GM23338 (cell line): ENCODE measurements around the gene ZNF235. TPM values are rescaled to one million over a fixed set of nuclear protein-coding genes. Genes with fewer than 3 reads are reported as not detected.
"Not testable (repeated sequence)": the region's sequence is repeated elsewhere in the genome, so short reads cannot be mapped to it uniquely, and the experiment has no call there.

Experiments used
- ATAC-seq: fragments of 200-7000 bp; cut with Tn5 transposase; 3 replicates; pipeline ENCODE4 v1.9.1; 2020
- DNase-seq: peaks from one replicate; pipeline ENCODE4 v3.0.0-alpha.2; 2015; ENCODE audit warnings: low spot score
- H2AFZ ChIP-seq: fragments of 200-600 bp; sonication (generic); 2 replicates; pipeline ENCODE4 v1.8.0; 2016; ENCODE audit warnings: antibody characterized with exemption, mild to moderate bottlenecking, moderate library complexity
- H3F3A ChIP-seq: fragments of 200-600 bp; sonication (generic); replicated peaks from 2 replicates; pipeline ENCODE4 v1.8.0; 2017; ENCODE audit warnings: antibody characterized with exemption, mixed run types, low read depth
- H3K27ac ChIP-seq: fragments of 200-600 bp; sonication (generic); 2 replicates; pipeline ENCODE4 v1.6.1; 2016; ENCODE audit warnings: low read depth
- H3K27me3 ChIP-seq: fragments of 200-600 bp; sonication (generic); 2 replicates; pipeline ENCODE4 v1.8.0; 2016; ENCODE audit warnings: mild to moderate bottlenecking, mixed run types, moderate library complexity; ENCODE audit not compliant: insufficient read depth
- H3K36me3 ChIP-seq: fragments of 200-600 bp; sonication (generic); 2 replicates; pipeline ENCODE4 v1.8.0; 2016; ENCODE audit warnings: mild to moderate bottlenecking; ENCODE audit not compliant: insufficient read depth
- H3K4me1 ChIP-seq: fragments of 200-600 bp; sonication (generic); 2 replicates; pipeline ENCODE4 v1.8.0; 2016; ENCODE audit warnings: mild to moderate bottlenecking, moderate library complexity; ENCODE audit not compliant: insufficient read depth
- H3K4me2 ChIP-seq: fragments of 200-600 bp; sonication (generic); 2 replicates; pipeline ENCODE4 v1.7.1; 2017; ENCODE audit warnings: mixed run types
- H3K4me3 ChIP-seq: fragments of 200-600 bp; sonication (generic); 2 replicates; pipeline ENCODE4 v1.6.1; 2016; ENCODE audit warnings: mixed run types
- H3K79me2 ChIP-seq: fragments of 200-600 bp; sonication (generic); replicated peaks from 2 replicates; pipeline ENCODE4 v1.8.0; 2017; ENCODE audit warnings: mild to moderate bottlenecking; ENCODE audit not compliant: insufficient read depth
- H3K9me2 ChIP-seq: fragments of 200-600 bp; sonication (generic); 2 replicates; pipeline ENCODE4 v1.8.0; 2017; ENCODE audit not compliant: insufficient read depth
- H4K20me1 ChIP-seq: fragments of 200-600 bp; sonication (generic); replicated peaks from 2 replicates; pipeline ENCODE4 v1.8.0; 2017; ENCODE audit warnings: mild to moderate bottlenecking; ENCODE audit not compliant: insufficient read depth
- H3K27ac Mint-ChIP-seq: 2 replicates; pipeline ENCODE4 v1.8.0; 2020; ENCODE audit warnings: inconsistent platforms, mild to moderate bottlenecking, moderate library complexity, mixed read lengths
- H3K27me3 Mint-ChIP-seq: 3 replicates; pipeline ENCODE4 v1.8.0; 2022; ENCODE audit warnings: low read depth, mild to moderate bottlenecking, moderate library complexity, mixed read lengths, inconsistent platforms; ENCODE audit not compliant: insufficient read depth, poor library complexity
- H3K36me3 Mint-ChIP-seq: 3 replicates; pipeline ENCODE4 v1.8.0; 2021; ENCODE audit warnings: low read depth, mild to moderate bottlenecking, inconsistent platforms, moderate library complexity, mixed read lengths
- H3K4me1 Mint-ChIP-seq: 3 replicates; pipeline ENCODE4 v1.8.0; 2020; ENCODE audit warnings: mild to moderate bottlenecking, inconsistent platforms, mixed read lengths
- H3K4me3 Mint-ChIP-seq: 3 replicates; pipeline ENCODE4 v1.8.0; 2021; ENCODE audit warnings: moderate library complexity, mild to moderate bottlenecking, inconsistent platforms, mixed read lengths
- H3K9me3 Mint-ChIP-seq: 3 replicates; pipeline ENCODE4 v1.8.0; 2020; ENCODE audit warnings: moderate library complexity, mild to moderate bottlenecking, inconsistent platforms, mixed read lengths
- EZH2 ChIP-seq: fragments of 200-600 bp; sonication (generic); IDR thresholded peaks from one replicate; pipeline ENCODE4 v1.8.0; 2017; ENCODE audit warnings: antibody characterized with exemption, mild to moderate bottlenecking, low read depth; ENCODE audit not compliant: unreplicated experiment
- EZH2phosphoT487 ChIP-seq: fragments of 200-600 bp; sonication (generic); IDR thresholded peaks from one replicate; pipeline ENCODE4 v1.8.1; 2018; ENCODE audit warnings: antibody characterized with exemption; ENCODE audit not compliant: unreplicated experiment
- NANOG ChIP-seq: IDR thresholded peaks from 2 replicates; pipeline ENCODE4 v1.6.1; 2016; ENCODE audit warnings: antibody characterized with exemption, borderline replicate concordance
- POLR2AphosphoS5 ChIP-seq: IDR thresholded peaks from 2 replicates; pipeline ENCODE4 v1.6.1; 2016; ENCODE audit warnings: antibody characterized with exemption, low read depth
- ZNF114 ChIP-seq: fragments of 250-450 bp; sonication (Bioruptor Pico); IDR thresholded peaks from 2 replicates; pipeline ENCODE4 v1.5.0; 2020; ENCODE audit warnings: mild to moderate bottlenecking, moderate library complexity
- ZNF462 ChIP-seq: fragments of 250-450 bp; sonication (Bioruptor Pico); IDR thresholded peaks from 2 replicates; pipeline ENCODE4 v1.5.0; 2020; ENCODE audit warnings: mild to moderate bottlenecking, moderate library complexity
- polyA plus RNA-seq: library from polyadenylated mRNA; unstranded; fragments of >200 nt; fragmentation: Nextera tagmentation; extraction: Ambion mirVana; gene quantifications from 2 replicates; pipeline ENCODE4 v1.2.1, GENCODE V29; 2016
- total RNA-seq: library from RNA; depleted of rRNA; stranded (reverse); fragments of >200 nt; shearing (Covaris generic); gene quantifications from 2 replicates; pipeline ENCODE4 v1.2.3, GENCODE V29; 2014
- TF ChIP-seq, protein P1 (sequence below): IDR thresholded peaks from 2 replicates; pipeline ENCODE4 v1.6.1; 2016; ENCODE audit warnings: antibody characterized with exemption
- TF ChIP-seq, protein P2 (sequence below), 2 experiments: fragments of 200-600 bp in 1 of 2; sonication (generic) in 1 of 2; conservative IDR thresholded peaks; 2 replicates each; pipeline versions ENCODE4 v1.5.1 to v1.6.1; 2016 to 2017; ENCODE audit warnings: antibody characterized with exemption in 2 of 2, low read depth in 2 of 2, mild to moderate bottlenecking in 2 of 2, moderate library complexity in 1 of 2

Gene ZNF235
- total and polyA plus RNA-seq, 2 experiments from 2014 or later, result 5.0 to 5.1 TPM

DNA sequence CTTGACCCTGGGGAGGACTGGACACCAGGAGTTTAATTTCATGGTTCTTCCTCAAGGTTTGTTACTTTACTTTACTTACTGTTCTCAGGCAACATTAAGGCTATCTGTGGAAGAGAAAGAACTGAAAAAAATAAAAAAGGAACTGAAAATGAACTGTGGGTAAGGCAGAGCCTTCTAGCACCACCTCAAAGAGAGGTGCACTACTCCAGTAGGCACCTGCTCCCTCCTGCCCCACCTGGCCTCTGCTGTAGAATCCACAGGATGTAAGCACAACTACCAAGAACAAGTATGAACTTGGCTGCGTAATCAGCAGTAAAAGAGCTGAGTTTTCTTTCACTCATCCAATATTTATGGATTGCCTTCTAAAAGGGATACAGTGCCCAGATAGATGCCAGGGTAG is 39.4 kb upstream of the ZNF235 start (continued):
- TF ChIP-seq, protein P1, sequence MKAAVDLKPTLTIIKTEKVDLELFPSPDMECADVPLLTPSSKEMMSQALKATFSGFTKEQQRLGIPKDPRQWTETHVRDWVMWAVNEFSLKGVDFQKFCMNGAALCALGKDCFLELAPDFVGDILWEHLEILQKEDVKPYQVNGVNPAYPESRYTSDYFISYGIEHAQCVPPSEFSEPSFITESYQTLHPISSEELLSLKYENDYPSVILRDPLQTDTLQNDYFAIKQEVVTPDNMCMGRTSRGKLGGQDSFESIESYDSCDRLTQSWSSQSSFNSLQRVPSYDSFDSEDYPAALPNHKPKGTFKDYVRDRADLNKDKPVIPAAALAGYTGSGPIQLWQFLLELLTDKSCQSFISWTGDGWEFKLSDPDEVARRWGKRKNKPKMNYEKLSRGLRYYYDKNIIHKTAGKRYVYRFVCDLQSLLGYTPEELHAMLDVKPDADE, result no peak
- TF ChIP-seq EZH2phosphoT487, result no peak

DNA sequence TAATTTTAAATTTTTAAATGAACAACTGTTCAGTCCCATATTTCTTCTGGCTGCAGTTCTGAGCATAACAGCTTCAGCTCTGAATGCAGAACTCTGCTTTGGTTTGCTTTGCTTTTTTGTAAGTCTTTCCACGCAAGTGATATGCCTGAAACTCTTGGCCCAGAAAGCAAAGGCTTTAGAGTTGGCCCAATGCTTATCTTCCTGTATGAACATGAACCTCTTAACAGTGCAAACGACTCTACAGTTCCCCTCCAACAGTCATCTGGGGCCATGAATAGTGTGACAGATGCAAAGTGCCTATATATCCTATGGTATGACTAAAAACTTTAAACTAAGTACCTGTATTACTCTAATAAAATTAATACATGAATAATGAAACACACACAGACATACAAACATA is 37.0 kb upstream of the ZNF235 start:
- Mint-ChIP-seq H3K27me3 (peaks cover 5% of the 10 kb centered on the region), H3K27ac (no peak overlapping the region), H3K4me1 (no peaks in the 10 kb centered on the region), H3K36me3 (peaks cover 50% of the 10 kb centered on the region), H3K4me3 (no peak overlapping the region), H3K9me3 (peaks cover 59% of the 10 kb centered on the region)
- Histone ChIP-seq H3K4me3 (no peak overlapping the region), H3K27ac (no peak overlapping the region), H3K9me2 (no peaks in the 10 kb centered on the region; the same call in 1 of the 2 replicates), H3K4me1 (no peaks in the 10 kb centered on the region), H3K79me2 (no peaks in the 10 kb centered on the region), H3K4me2 (no peak overlapping the region), H3K36me3 (peaks cover 21% of the 10 kb centered on the region), H3K27me3 (no peaks in the 10 kb centered on the region), H4K20me1 (0 out of 2 replicates have a peak, but pooled peaks cover 4% of the 10 kb centered on the region), H3F3A (no peaks in the 10 kb centered on the region), H2AFZ (no peak overlapping the region)
- no peak for DNase-seq
- TF ChIP-seq POLR2AphosphoS5 (no peak), ZNF462 (CRISPR knock-in tag) (no peak), ZNF114 (CRISPR knock-in tag) (no peak), EZH2 (no peak), NANOG (no peak)
- TF ChIP-seq, protein P2, sequence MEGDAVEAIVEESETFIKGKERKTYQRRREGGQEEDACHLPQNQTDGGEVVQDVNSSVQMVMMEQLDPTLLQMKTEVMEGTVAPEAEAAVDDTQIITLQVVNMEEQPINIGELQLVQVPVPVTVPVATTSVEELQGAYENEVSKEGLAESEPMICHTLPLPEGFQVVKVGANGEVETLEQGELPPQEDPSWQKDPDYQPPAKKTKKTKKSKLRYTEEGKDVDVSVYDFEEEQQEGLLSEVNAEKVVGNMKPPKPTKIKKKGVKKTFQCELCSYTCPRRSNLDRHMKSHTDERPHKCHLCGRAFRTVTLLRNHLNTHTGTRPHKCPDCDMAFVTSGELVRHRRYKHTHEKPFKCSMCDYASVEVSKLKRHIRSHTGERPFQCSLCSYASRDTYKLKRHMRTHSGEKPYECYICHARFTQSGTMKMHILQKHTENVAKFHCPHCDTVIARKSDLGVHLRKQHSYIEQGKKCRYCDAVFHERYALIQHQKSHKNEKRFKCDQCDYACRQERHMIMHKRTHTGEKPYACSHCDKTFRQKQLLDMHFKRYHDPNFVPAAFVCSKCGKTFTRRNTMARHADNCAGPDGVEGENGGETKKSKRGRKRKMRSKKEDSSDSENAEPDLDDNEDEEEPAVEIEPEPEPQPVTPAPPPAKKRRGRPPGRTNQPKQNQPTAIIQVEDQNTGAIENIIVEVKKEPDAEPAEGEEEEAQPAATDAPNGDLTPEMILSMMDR (conservative IDR thresholded peaks at IDR 0.05; ENCODE audit: low read depth in 2 of 2), result no peak
- TF ChIP-seq, protein P1, result no peak
- ATAC-seq, result no peak

GRCh38 chr19:44334639-44335038 is 29.8 kb upstream of the ZNF235 start:
- not testable (repeated sequence) for H3K4me1 Mint-ChIP-seq, H3K4me3 ChIP-seq, H3K9me2 ChIP-seq, H3K27ac Mint-ChIP-seq, DNase-seq, H3K79me2 ChIP-seq, H3K4me3 Mint-ChIP-seq, H3K4me1 ChIP-seq, H3F3A ChIP-seq, H3K27me3 Mint-ChIP-seq, H3K27ac ChIP-seq, H2AFZ ChIP-seq, H4K20me1 ChIP-seq, H3K27me3 ChIP-seq, ATAC-seq, H3K4me2 ChIP-seq
- H3K36me3 ChIP-seq, result peaks cover 84% of the 10 kb centered on the region
- H3K36me3 Mint-ChIP-seq, result peaks cover 97% of the 10 kb centered on the region
- H3K9me3 Mint-ChIP-seq, result peaks cover 96% of the 10 kb centered on the region
